Globus pallidus (tissue), 1 donor: ENCODE measurements around the gene DIAPH2.
"Not testable (repeated sequence)": the region's sequence is repeated elsewhere in the genome, so short reads cannot be mapped to it uniquely, and the experiment has no call there.

Source experiments
- DNase-seq: peaks from one replicate; pipeline ENCODE4 v3.0.0-alpha.2; 2015; ENCODE audit warnings: low spot score

Gene DIAPH2

DNA sequence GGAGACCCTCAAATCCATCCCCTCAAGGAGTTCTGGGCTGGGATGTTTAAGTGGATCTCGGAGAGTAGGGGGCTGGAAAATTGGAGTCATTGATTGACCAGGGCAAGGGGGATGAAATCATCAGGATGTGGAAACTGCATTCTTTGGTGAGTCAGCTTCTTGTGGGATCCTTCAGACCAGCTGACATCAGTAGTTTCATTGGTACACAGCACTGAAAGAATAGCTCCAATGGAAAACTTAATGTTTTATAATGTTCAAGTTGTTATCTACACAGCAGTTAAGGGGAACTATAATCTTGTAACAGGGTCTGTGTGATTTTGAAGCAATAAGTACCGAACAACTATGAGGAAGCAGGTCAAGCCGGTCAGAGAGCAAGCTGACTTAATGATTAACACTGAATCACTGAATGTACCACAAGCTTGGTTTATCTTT, 705.1 kb downstream of the DIAPH2 start:
- DNase-seq = no peak

DNA sequence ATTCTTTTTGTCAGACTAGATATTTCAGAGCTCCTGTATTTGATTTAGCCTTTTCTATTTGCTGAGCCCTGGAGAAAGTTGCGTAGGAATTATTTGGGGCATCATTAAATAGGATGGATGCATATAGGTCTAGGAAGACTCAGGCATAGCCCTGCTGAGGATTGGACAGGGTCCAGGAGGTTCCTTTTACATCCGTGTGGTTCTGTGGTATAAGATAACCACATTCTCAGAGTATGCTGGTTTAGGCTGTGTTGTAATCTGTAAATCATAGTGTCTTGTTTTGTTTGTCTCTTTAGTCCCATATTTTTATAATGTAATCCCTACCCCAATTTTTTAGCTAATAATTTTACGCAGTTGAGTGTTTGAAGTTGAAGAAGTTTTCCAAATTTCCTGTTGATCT, 712.7 kb downstream of the DIAPH2 start:
- no peak for DNase-seq

DNA sequence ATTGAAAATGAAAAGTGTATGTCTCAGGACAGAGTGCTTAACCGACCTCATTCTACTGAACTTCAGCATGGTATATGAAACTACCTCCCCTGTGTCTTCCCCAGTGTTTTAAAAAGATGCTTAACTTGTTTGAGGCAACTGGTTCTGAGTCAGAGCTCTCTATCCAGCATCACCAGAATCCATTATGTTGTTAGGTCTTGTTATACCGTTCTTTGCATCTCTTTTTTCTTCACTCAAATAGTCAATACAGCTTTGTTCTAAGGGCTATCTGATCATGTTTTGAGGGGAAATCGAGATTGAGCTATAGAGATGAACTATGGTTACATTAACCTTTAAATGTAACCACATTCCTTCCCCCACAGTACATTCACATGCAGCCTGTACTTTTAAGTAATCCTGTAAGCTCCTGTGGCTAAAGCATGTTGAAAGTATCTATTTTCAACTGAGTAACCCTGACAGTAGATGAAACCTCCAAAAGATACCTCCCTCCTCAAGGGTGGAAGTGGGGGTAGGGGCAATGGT, 713.4 kb downstream of the DIAPH2 start:
- no peak for DNase-seq

DNA sequence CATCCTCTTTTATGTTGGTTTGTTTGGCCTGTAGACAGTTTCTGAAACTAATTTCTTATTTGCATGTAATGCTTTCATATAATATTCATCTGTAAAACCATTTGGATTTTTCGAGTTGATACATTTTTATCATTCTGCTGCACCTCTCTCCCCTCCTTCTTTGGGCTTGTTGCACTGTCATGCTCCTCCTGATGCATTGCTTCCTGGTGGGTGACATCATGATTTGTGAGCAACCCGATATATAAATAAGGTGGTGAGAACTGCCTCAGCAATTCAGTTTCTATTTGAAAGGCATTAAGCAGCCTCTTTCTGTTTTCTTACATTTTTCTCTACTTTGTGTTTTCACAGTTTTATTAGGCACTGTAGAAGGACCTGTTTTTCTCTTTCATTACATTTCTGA, 714.8 kb downstream of the DIAPH2 start:
- DNase-seq = no peak

DNA sequence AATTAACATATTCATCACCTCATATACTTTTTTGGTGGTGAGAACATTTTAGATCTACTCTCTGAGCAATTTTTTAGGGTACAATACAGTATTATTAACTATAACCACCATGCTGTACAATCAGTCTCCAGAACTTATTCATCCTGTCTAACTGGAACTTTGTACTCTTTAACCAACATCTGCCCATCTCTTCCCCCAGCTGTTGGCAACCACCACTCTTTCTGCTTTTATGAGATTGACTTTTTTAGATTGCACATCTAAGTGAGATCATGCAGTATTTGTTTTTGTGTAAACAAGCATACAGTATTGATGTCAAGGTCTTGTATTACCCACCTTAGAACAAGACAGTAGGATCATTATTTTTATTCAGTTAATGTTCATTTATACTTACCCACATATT, 715.9 kb downstream of the DIAPH2 start:
- DNase-seq = no peak

DNA sequence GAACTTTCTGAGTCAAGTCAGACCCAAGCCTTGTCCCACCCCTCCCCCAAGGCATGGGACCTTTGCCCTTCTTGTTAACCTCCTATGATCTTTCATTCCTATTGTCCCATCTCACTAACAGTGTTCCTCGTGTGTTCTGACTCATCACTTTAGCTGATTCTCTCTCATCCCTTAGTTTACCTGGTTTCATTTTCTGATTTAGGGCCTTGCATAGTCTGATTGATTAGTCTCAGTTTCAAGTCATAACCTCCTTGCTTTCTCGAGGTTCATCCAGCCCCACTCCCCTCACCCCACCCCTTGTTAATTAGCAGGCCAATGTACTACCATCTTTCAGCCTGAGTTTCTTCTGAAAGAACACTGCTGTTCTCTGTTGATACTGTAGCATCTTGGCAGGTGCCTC, 716.5 kb downstream of the DIAPH2 start:
- DNase-seq = no peak

DNA sequence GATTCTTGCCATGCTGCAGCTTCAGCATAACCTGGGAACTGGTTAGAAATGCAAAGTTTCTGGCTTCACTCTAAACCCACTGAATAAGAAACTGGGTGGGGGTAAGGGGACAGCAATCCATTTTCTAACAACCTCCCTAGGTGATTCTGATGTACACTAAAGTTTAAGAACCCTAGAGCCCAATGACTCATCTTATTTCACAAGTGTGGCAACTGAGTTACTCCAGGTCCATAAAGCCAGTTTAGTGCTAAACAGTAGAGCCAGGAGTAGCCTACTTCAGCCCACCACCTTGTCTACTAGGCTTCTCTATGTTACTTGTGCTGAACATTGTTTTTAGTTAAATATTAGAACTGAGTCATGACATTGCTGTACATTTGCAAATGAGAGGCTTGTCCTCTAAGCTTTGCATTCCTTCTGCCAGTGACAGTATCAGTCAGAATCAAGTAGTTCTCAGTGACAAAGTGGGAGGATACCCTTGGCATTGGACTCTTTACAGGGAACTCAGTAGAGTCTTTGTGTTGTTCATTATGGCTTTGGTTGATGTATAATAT, 717.0 kb downstream of the DIAPH2 start:
- DNase-seq = no peak

DNA sequence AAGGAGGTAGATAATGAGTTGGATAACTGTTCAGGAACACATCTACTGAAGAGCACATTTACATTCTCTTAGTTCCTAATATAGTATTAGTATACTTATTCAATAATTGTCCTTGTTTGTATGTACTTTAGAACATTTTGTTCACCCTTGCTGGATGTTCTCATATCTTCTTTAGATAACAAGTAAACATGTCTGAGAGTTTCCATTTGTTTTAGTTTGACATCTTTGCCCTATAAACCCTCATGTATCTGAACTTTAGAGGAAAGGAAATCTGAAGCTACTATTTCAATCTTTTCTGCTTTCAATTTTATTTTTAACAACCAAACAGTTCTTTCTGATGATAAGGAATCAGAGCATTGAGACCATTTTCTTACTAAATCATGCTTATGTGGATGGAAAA, 717.7 kb downstream of the DIAPH2 start:
- no peak for DNase-seq

- DNase-seq = no peak
Observed at GRCh38 chrX:97402903-97403302, 718.3 kb downstream of the DIAPH2 start.

DNA sequence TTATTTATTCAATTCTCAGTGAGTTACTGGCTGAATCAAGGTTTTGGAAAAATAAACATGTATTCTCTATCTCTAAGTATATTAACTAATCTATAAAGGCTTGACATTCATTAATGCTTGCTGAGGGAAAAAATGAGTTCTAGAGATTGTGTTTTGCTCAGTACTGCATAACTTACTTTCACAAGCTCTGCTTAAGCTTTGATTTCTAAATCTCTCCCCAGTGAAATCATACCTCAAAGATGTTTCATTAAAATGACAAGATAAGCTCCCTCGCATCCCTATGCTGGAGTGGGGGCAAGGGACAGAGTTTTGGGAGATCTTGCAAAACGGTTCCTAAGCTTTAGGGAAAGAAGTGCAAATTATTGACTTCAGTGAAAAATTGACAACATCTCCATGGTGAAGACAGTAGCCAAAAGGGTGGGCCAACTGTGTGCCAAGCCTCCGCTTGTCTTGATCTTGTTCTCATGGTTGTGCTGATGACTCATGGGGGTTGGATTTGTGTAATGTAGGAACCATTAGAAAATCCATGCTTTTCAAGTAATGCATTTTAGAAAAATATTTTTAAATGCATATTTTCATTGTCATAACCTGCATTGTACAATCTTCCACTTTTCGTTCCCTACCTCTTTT, 720.5 kb downstream of the DIAPH2 start:
- no peak for DNase-seq

DNA sequence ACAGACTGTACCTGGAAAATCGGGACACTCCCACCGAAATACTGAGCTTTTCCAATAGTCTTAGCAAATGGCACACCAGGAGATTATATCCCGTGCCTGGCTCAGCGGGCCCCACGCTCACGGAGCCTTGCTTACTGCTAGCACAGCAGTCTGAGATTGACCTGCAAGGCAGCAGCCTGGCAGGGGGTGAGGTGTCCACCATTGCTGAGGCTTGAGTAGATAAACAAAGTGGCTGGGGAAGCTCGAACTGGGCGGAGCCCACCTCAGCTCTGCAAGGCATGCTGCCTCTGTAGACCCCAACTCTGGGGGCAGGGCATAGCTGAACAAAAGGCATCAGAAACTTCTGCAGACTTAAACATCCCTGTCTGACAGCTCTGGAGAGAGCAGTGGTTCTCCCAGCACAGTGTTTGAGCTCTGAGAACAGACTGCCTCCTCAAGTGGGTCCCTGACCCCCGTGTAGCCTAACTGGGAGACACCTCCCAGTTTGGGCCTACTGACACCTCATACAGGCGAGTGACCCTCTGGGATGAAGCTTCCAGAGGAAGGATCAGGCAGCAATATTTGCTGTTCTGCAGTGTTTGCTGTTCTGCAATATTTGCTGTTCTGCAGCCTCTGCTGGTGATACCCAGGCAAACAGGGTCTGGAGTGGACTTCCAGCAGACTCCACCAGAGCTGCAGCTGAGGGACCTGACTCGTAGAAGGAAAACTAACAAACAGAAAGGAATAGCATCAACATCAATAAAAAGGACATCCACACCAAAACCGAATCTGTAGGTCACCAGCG, 725.2 kb downstream of the DIAPH2 start:
- DNase-seq = not testable (repeated sequence)

DNA sequence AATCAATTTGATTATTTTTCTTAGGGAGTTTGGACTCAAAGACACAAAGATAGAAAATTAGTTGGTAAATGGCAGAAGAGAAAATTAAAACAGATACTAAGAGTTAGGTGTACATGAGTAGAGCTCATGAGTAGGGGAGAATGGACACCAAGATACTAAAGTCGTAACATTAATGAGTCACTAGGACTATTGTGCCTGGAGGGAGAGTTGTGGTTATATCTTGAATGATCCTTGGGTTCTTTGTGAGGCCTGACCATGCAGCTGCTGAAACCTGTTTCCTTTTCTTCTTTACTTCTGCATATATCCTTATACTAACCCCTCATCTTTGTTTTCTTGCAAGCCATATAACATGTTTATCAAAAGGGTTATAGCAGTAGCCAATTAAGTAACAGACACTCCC, 731.8 kb downstream of the DIAPH2 start:
- DNase-seq = no peak

DNA sequence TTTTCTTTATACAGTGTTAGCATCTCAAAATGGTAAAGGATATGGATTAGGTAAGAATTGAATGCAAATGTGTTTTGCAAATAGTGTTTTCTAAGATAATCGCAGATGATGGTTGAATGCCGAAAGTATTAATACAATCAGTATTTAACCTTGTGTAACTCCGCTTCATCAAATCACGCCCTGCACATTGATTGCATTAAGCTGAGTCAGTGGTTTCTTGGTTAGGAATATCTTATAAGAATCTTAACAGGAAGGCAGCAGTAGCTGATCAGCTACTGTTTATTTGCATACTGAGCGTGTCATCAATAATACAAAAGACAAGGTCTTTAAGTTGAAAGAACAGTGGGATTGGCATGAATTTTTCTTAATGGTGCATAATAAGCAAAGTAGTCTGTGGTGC, 744.5 kb downstream of the DIAPH2 start:
- no peak for DNase-seq

GRCh38 chrX:97431281-97431680, 746.6 kb downstream of the DIAPH2 start:
- DNase-seq = no peak

GRCh38 chrX:97446298-97446882, 761.7 kb downstream of the DIAPH2 start:
- DNase-seq = no peak

DNA sequence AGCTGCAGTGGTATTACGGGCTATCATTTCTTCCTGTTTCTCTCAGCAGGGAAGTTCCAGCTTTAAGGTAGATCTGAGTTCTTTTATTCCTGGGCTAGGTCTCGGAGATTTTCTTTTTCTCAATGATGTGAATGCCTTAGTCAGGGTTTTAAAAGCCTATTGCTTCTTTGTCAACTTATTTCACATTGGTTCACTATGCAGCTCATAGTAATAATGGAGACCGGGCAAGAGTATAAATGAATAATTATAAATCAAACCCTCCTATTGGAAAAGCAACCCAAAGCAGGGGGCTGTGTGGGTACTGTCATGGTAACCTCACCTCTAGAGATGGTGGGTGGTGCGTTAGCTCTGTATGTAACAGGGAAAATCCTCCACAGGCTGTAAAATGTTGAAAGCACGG, 762.7 kb downstream of the DIAPH2 start:
- no peak for DNase-seq

DNA sequence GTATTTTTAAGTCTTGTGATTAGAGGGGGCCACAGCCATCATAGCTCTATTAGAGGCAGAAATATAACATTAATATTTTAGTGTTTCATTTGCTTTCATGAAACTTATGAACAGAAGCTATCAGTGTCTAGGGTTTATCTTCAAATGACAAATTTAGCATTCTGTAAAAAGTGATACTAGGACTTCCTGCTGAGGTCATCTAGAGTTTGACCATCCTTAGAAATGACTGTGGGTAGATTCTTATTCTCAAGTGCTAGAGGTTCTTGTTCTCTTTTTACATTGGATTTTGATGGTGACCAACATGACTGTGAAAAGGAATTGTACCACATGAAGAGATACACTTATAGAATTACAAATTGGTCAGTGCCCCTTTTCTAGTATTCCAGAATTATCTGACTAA, 767.6 kb downstream of the DIAPH2 start:
- DNase-seq = no peak

DNA sequence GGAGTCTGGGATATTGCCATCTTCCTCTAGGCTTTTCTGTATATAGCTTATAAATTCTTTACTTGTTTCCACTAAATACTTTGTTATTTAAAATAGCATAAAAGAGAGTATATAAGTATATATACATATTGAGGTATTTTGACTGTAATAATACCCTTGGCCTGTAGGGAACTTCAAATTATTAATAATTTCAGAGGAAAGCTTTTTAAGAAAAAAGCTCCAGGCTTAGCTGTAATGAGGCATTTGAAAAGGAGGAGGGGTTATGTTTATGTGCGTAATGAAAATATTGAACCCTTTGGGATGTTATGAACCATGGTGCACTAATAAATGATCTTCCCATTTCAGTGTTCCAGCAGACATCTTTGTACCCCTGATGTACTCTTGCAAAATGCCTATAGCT, 777.1 kb downstream of the DIAPH2 start:
- no peak for DNase-seq

- no peak for DNase-seq
Observed at GRCh38 chrX:97471071-97471470, 786.4 kb downstream of the DIAPH2 start.

DNA sequence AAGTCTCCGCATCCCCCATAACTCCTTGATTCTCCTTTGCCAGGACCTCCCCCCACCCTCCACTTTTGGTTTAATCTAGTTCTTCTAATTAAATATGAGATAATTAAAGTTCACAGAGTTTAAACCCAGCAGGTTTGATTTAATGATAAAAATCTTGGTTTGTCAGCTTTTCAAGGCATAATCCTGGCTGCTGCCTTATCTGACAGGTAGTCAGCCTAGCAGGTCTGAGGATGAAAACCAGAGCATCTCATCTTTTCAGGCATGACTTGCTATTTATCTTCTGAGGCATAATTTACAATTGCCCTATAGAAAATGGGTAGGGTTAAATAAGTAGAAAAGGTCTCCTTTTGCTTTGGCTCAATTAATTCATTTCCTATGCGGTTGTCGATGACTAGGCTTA, 790.3 kb downstream of the DIAPH2 start:
- DNase-seq = no peak

GRCh38 chrX:97479106-97479890, 794.7 kb downstream of the DIAPH2 start:
- no peak for DNase-seq

- DNase-seq = no peak
Observed at GRCh38 chrX:97481228-97481627, 796.6 kb downstream of the DIAPH2 start.
